Measurements from ENCODE around the gene MYL7.

GRCh38 chr7:44184873-44185446 is 43.8 kb upstream of the MYL7 start:
- TF ChIP-seq POLR2A (IDR thresholded peaks at IDR 0.05; ENCODE audit: low read depth, low read length) (no peak), CTCF (conservative IDR thresholded peaks at IDR 0.05; ENCODE audit: low read depth, low read length) (no peak), RCOR1 (IDR thresholded peaks at IDR 0.05; ENCODE audit: insufficient replicate concordance, low read length) (no peak), RFX5 (IDR thresholded peaks at IDR 0.05; ENCODE audit: low read depth, low read length) (no peak), MXI1 (IDR thresholded peaks at IDR 0.05; ENCODE audit: borderline replicate concordance, low read depth, low read length) (no peak), RAD21 (IDR thresholded peaks at IDR 0.05; ENCODE audit: low read length) (no peak), SMC3 (IDR thresholded peaks at IDR 0.05; ENCODE audit: low read depth, low read length) (no peak), MAZ (IDR thresholded peaks at IDR 0.05; ENCODE audit: borderline replicate concordance, low read depth, low read length) (no peak), CEBPB (IDR thresholded peaks at IDR 0.05; ENCODE audit: low read depth, low read length) (no peak), CHD1 (IDR thresholded peaks at IDR 0.05; ENCODE audit: low read depth, low read length) (no peak), USF2 (IDR thresholded peaks at IDR 0.05; ENCODE audit: low read depth, low read length) (no peak), MAFK (IDR thresholded peaks at IDR 0.05; ENCODE audit: low read depth, low read length) (no peak)
